Effector memory CD4-positive, alpha-beta T cell (primary cell): Measurements from ENCODE around the gene RNF121.

ENCODE experiments used
- DNase-seq, 3 donors: peaks; one replicate each; pipeline ENCODE4 v3.0.0-alpha.2; 2020
- H3K27ac ChIP-seq: 2 replicates; pipeline ENCODE4 v1.7.0; 2013; ENCODE audit warnings: mild to moderate bottlenecking, low read length, moderate library complexity; ENCODE audit not compliant: insufficient read depth, poor library complexity, severe bottlenecking
- H3K27me3 ChIP-seq: replicated peaks from 2 replicates; pipeline ENCODE4 v1.7.0; 2013; ENCODE audit warnings: mild to moderate bottlenecking, low read length; ENCODE audit not compliant: insufficient read depth, control insufficient read depth, poor library complexity, severe bottlenecking
- H3K36me3 ChIP-seq: 2 replicates; pipeline ENCODE4 v1.7.0; 2013; ENCODE audit warnings: mild to moderate bottlenecking, low read length, moderate library complexity; ENCODE audit not compliant: control insufficient read depth, insufficient read depth
- H3K4me1 ChIP-seq: 2 replicates; pipeline ENCODE4 v1.7.0; 2013; ENCODE audit warnings: low read length, mild to moderate bottlenecking; ENCODE audit not compliant: control insufficient read depth, insufficient read depth, poor library complexity, severe bottlenecking
- H3K4me3 ChIP-seq: 2 replicates; pipeline ENCODE4 v1.7.0; 2013; ENCODE audit warnings: low read length, low read depth, mild to moderate bottlenecking; ENCODE audit not compliant: insufficient read depth, poor library complexity, severe bottlenecking
- H3K9me3 ChIP-seq: 2 replicates; pipeline ENCODE4 v1.7.0; 2013; ENCODE audit warnings: mild to moderate bottlenecking, low read length, moderate library complexity; ENCODE audit not compliant: control insufficient read depth

The RNF121 gene

DNA sequence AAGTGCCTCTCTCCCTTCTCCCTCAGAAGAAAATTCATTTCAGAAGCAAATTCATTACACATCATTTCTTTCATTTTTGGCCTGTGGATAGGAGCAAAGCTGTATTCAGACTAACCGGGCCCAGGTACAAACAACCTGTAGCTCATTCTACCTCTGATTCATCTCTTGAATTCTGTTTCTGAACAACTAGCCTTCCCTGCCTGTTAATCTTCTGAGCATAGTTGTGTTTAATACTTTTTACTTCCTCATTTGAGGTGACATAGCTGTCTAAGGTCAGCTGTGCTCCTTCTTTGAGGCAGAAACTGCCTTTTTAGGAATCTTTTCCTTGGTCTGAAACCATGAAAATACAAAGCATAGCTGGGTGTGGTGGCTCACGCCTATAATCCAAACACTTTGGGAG, 57.3 kb downstream of the RNF121 start:
- no peaks in the 10 kb centered on the region for H3K4me1 ChIP-seq
- no peaks in the 10 kb centered on the region for H3K27me3 ChIP-seq
- H3K36me3 ChIP-seq: peaks cover 10% of the 10 kb centered on the region
- H3K9me3 ChIP-seq: no peaks in the 10 kb centered on the region
- DNase-seq: no peak
- no peak overlapping the region for H3K27ac ChIP-seq
- no peak overlapping the region for H3K4me3 ChIP-seq

DNA sequence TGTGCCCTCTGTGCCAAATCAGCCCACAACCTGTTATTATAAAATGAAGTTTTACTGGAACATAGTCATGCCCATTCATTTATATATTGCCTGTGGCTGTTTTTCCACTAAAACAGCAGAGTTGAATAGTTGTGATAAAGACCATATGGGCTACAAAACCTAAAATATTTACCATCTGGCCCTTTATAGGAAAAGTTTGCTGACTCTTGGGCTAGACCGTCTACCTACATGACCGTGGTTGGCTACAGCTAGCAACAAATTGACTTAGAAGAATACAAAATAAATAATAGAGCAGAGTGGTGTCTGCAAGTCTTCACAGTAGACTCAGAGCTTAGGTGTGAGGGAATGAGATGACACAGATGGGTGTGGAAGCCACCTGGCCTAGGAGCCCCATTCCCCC, 58.7 kb downstream of the RNF121 start:
- Histone ChIP-seq H3K4me1 (no peaks in the 10 kb centered on the region), H3K4me3 (no peak overlapping the region), H3K27me3 (no peaks in the 10 kb centered on the region), H3K36me3 (peaks cover 10% of the 10 kb centered on the region), H3K9me3 (no peaks in the 10 kb centered on the region), H3K27ac (no peak overlapping the region)
- DNase-seq: no peak

DNA sequence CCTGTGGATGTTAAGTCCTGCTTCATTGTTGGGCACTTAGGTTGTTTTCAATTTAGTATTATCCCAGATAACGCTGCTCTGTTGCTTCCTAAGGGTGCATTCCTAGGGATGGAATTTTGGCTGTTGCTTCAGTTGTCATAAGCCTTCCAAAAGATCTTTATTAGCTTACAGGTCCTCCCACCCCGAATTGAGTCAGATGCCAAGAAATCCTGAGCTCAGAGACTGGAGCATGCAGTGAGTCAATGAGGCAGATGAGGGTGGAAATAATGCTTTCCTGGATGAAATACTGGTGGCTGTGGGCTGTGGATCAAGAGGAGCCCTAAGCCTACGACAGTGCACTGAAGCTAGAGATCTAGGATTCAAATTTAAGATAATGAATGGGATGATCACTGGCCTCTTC, 59.2 kb downstream of the RNF121 start:
- H3K4me3 ChIP-seq: no peak overlapping the region
- no peak overlapping the region for H3K27ac ChIP-seq
- peaks cover 10% of the 10 kb centered on the region for H3K36me3 ChIP-seq
- DNase-seq: no peak
- no peaks in the 10 kb centered on the region for H3K4me1 ChIP-seq
- H3K9me3 ChIP-seq: no peaks in the 10 kb centered on the region
- H3K27me3 ChIP-seq: no peaks in the 10 kb centered on the region

DNA sequence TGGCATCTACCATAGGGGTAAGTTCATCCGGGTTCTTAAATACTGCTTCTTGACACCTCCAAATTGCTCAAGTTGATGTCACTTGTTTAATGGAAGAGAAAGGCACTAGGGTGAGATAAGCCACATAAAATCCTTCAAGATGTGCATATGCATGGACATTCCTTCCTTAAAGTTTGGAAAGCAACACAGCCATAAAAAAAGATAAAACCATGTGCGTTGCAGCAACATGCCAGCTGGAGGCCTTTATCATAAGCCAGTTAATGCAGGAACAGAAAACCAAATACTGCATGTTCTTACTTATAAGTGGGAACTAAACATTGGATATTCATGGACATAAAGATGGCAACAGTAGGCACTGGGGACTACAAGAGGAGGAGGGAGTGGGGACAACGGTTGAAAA, 61.9 kb downstream of the RNF121 start:
- Histone ChIP-seq H3K9me3 (no peaks in the 10 kb centered on the region), H3K4me3 (no peak overlapping the region), H3K36me3 (peaks cover 5% of the 10 kb centered on the region), H3K27me3 (no peaks in the 10 kb centered on the region), H3K4me1 (no peaks in the 10 kb centered on the region), H3K27ac (no peak overlapping the region)
- DNase-seq: no peak

DNA sequence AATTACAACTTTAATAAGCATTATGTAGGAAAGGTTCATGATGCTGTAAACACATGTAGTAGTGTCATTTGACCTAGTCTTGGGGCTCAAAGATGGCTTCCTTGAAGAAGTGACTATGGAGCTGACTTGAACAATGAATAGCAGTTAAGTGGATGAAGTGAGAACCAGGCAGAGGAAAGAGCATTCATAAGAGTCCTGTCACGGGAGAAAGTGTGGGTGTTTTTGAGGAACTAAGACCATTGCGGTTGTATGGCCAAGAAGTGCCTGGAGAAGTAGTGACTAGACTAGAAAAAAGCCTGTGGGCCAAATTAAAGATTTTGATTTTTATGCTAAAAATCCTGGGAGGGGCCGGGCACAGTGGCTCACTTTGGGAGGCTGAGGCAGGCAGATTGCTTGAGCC, 62.6 kb downstream of the RNF121 start:
- H3K9me3 ChIP-seq: no peaks in the 10 kb centered on the region
- no peak overlapping the region for H3K4me3 ChIP-seq
- DNase-seq: no peak
- no peaks in the 10 kb centered on the region for H3K4me1 ChIP-seq
- peaks cover 5% of the 10 kb centered on the region for H3K36me3 ChIP-seq
- H3K27ac ChIP-seq: no peak overlapping the region
- H3K27me3 ChIP-seq: no peaks in the 10 kb centered on the region

DNA sequence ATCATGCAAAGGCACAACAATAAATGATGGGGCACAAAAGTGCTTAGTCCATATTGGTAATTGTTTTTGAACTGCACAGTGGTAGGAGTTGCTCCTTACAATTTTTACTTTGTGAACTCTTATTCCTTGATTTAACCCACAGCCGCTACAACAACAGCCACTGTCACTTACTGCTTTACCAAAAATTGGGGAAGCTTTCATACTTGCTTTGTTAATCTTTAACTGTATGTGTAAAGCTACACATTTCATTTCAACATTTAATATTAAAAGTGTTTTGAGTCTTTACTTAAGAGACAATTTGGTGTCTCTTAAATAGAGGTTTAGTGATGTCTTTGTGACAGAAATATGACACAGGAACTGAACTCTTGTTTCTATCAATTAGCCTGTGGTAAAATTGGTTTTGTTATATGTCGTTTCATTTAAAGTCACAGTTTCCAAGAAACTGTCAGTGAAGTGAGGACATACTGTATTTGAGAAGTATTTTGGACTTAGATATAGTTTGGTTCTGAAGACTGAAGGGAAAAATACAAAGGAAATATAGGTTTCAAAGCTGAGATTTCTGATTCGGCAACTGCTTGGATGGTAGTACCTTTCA, 63.4 kb downstream of the RNF121 start:
- H3K27me3 ChIP-seq: no peaks in the 10 kb centered on the region
- no peaks in the 10 kb centered on the region for H3K4me1 ChIP-seq
- H3K27ac ChIP-seq: no peak overlapping the region
- H3K36me3 ChIP-seq: peaks cover 5% of the 10 kb centered on the region
- no peaks in the 10 kb centered on the region for H3K9me3 ChIP-seq
- DNase-seq: no peak
- no peak overlapping the region for H3K4me3 ChIP-seq

DNA sequence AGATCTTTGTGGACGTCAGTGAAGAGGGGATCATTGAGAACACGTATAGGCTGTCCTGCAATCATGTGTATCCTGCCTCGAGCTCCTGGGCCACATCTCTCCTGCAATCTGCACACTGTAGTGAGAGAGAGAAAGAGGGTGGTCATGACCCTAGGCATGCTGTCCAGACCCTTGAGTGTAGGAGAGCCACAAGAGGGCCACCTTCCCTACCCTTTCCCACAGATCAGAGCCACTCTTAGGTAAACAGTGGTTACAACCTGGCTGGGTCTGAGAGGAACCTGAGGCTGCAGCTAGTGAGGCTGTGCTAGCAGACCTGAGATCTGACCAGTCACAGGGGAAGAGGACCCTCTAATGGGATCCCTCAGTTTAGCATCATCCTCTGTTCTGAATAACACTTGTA, 65.9 kb downstream of the RNF121 start:
- Histone ChIP-seq H3K9me3 (no peaks in the 10 kb centered on the region), H3K27me3 (no peaks in the 10 kb centered on the region), H3K27ac (no peak overlapping the region), H3K36me3 (peaks cover 5% of the 10 kb centered on the region), H3K4me3 (no peak overlapping the region), H3K4me1 (peaks cover 19% of the 10 kb centered on the region)
- DNase-seq: no peak

DNA sequence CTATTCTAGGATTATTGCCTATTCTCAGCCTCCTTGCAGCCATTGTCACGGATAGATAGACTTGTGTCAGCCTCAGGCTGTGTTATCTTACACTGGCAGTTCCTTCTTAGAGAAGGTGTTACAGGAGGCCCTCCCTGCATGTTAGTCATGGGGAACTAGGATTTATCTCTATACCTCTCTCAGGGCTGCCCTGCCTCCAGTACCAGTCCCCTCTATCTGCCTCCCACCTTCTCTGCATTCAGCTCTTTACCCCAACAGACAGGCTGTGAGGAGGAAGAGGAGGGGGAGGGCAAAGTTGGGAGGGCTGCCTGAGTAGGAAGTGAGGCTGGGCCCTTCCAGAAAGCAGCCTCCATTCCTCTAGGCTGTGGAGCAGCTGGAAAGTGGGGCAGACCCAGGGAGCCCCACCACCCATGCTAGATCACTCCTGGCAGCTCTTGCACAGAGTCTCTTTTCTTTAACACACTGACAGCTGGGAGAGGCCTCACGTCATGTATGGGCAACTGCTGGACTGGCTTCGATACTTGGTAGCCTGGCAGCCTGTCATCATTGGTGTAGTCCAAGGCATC, 67.0 kb downstream of the RNF121 start:
- Histone ChIP-seq H3K27me3 (no peaks in the 10 kb centered on the region), H3K36me3 (peaks cover under 1% of the 10 kb centered on the region), H3K4me3 (no peak overlapping the region), H3K27ac (no peak overlapping the region), H3K4me1 (peaks cover 20% of the 10 kb centered on the region), H3K9me3 (no peaks in the 10 kb centered on the region)
- DNase-seq: no peak

DNA sequence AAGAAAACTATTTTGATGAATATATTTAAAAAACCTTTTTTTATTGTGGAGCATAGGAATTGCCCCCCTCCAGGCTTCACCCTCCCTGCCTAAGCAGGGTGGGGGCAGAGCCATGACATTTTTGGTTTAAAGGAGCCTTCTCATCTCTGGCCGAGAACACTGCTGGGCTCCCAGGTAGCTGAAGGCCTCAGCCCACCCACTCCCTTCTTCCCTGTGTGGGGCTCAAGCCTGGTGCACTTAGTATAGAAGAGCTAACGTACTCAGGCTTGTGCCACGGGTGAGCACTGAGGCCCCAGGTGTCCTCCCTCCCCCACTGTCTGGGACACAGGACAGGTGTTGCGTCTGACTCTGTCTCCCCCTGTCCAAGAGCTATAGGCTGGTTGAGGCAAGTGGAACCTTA, 67.7 kb downstream of the RNF121 start:
- no peaks in the 10 kb centered on the region for H3K27me3 ChIP-seq
- H3K4me1 ChIP-seq: peaks cover 20% of the 10 kb centered on the region
- H3K9me3 ChIP-seq: no peaks in the 10 kb centered on the region
- no peaks in the 10 kb centered on the region for H3K36me3 ChIP-seq
- H3K4me3 ChIP-seq: no peak overlapping the region
- no peak overlapping the region for H3K27ac ChIP-seq
- no peak for DNase-seq

DNA sequence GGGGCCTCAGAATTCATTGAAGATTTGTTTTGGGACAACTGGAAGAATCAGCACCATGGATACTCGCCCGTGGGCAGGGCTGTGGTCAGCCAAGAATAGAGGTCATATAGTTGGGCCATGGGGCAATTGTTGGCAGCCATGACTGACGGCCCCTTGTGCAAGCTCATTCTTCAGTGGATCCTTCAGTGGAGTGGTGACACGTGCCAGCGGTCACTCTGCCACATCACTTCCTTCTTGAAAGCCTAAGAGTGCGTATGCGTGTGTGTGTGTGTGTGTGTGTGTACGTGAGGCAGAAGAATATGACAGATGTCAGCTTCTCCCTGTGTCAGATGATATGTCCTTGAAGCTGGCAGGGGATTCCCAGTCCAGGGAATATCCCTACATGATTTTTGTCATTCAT, 68.1 kb downstream of the RNF121 start:
- Histone ChIP-seq H3K27me3 (no peaks in the 10 kb centered on the region), H3K27ac (no peak overlapping the region), H3K4me1 (peaks cover 20% of the 10 kb centered on the region), H3K9me3 (no peaks in the 10 kb centered on the region), H3K36me3 (no peaks in the 10 kb centered on the region), H3K4me3 (no peak overlapping the region)
- no peak for DNase-seq
